Cardiac muscle cell (in vitro differentiated cells and primary cell): ENCODE results near the gene CFAP47. TPM values are rescaled to one million over a fixed set of nuclear protein-coding genes. Genes with fewer than 3 reads are reported as not detected.

Experiments used
- DNase-seq, 2 donors: peaks; one replicate each; pipeline versions ENCODE4 v3.0.0 to v3.0.0-alpha.2; 2010 to 2017; ENCODE audit warnings: low read depth in 1 of 2, low spot score in 1 of 2
- H3K27ac ChIP-seq: fragments of 200-600 bp; sonication (generic); 2 replicates; pipeline ENCODE4 v1.5.1; 2016
- H3K27me3 ChIP-seq: fragments of 200-600 bp; sonication (generic); 2 replicates; pipeline ENCODE4 v1.6.0; 2016; ENCODE audit warnings: control low read depth
- H3K36me3 ChIP-seq: fragments of 200-600 bp; sonication (generic); 2 replicates; pipeline ENCODE4 v1.5.1; 2016; ENCODE audit warnings: control low read depth
- H3K4me1 ChIP-seq: fragments of 200-600 bp; sonication (generic); 2 replicates; pipeline ENCODE4 v1.8.1; 2017; ENCODE audit warnings: low read depth, mild to moderate bottlenecking, mixed run types
- H3K4me3 ChIP-seq: fragments of 200-600 bp; sonication (generic); 2 replicates; pipeline ENCODE4 v1.5.1; 2016; ENCODE audit warnings: mild to moderate bottlenecking
- H3K9me3 ChIP-seq: fragments of 200-600 bp; sonication (generic); 2 replicates; pipeline ENCODE4 v1.5.1; 2017; ENCODE audit warnings: low read depth, mild to moderate bottlenecking, control low read depth
- polyA plus RNA-seq: library from polyadenylated mRNA; unstranded; fragments of >200 nt; fragmentation: Nextera tagmentation; extraction: Ambion mirVana; gene quantifications from 2 replicates; pipeline ENCODE4 v1.2.1, GENCODE V29; 2016
- total RNA-seq: library from RNA; depleted of rRNA; stranded (reverse); fragments of >200 nt; gene quantifications from 2 replicates; pipeline ENCODE4 v1.2.3, GENCODE V29; 2016
- TF ChIP-seq, protein P1 (sequence below): IDR thresholded peaks from 2 replicates; pipeline ENCODE4 v1.5.1; 2012; ENCODE audit warnings: low read depth, mild to moderate bottlenecking, low read length

CFAP47 gene
- total and polyA plus RNA-seq, 2 experiments from 2014 or later = 0.66 TPM; not detected in 1

DNA sequence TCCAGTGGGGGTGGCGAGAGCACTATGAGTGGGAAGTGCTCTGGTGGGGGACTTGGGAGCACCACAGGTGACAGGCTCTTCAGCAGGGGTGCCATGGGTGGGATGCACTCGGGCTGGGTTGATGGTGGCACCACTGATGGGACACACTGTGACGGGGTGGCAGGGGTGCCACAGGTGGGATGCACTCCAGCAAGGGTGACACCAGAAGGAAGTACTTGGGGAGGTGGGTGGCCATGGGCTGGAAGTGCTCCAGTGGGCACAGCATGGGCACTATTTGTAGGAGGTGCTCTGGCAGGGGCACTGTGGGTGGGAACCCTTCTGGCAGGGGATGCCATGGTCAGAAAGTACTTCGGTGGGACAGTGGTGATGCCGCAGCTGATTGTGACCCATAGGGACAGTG is 346.6 kb downstream of the CFAP47 start:
- DNase-seq = no peak
- H3K27me3 ChIP-seq = no peaks in the 10 kb centered on the region
- H3K4me1 ChIP-seq = no peaks in the 10 kb centered on the region
- H3K36me3 ChIP-seq = no peaks in the 10 kb centered on the region
- TF ChIP-seq, protein P1, sequence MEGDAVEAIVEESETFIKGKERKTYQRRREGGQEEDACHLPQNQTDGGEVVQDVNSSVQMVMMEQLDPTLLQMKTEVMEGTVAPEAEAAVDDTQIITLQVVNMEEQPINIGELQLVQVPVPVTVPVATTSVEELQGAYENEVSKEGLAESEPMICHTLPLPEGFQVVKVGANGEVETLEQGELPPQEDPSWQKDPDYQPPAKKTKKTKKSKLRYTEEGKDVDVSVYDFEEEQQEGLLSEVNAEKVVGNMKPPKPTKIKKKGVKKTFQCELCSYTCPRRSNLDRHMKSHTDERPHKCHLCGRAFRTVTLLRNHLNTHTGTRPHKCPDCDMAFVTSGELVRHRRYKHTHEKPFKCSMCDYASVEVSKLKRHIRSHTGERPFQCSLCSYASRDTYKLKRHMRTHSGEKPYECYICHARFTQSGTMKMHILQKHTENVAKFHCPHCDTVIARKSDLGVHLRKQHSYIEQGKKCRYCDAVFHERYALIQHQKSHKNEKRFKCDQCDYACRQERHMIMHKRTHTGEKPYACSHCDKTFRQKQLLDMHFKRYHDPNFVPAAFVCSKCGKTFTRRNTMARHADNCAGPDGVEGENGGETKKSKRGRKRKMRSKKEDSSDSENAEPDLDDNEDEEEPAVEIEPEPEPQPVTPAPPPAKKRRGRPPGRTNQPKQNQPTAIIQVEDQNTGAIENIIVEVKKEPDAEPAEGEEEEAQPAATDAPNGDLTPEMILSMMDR = no peak
- no peak overlapping the region for H3K4me3 ChIP-seq
- no peaks in the 10 kb centered on the region for H3K9me3 ChIP-seq
- no peak overlapping the region for H3K27ac ChIP-seq

DNA sequence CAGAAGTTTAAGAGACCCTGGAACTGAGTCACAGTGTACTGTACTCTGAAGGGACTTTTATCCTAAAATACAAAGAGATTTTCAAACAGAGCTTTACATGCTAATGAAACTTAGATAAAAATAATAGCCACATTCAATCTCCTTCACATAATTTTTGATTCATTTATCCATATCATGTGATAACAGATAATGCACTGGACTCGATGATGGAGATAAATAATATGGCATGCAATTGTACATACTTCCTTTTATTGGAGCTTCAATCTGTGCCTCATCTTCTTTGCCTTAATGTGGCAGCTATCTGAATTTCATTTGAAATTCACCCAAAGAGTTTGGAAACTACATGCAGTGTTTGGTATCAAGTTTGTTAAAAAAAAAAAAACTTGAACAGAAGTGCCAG is 390.6 kb downstream of the CFAP47 start:
- Histone ChIP-seq H3K27ac (no peak overlapping the region), H3K4me3 (no peak overlapping the region), H3K4me1 (no peaks in the 10 kb centered on the region), H3K36me3 (no peaks in the 10 kb centered on the region), H3K9me3 (no peaks in the 10 kb centered on the region), H3K27me3 (no peaks in the 10 kb centered on the region)
- no peak for DNase-seq
- TF ChIP-seq, protein P1 = no peak

DNA sequence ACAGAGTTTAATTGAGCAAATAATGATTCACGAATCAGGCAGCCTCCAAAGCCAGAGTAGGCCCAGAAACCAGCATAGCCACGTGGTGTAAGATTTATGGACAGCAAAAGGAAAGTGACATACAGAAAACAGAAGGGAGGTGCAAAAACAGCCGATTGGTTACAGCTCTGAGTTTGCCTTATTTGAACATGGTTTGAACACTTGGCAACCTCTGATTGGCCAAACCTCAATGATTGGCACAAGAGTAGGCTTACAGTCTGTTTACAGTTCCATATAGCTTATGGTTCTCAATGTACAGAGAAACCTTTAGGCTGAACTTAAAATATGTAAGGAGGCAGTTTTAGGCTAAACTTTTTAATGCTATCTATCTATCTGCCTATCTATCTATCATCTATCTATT is 394.8 kb downstream of the CFAP47 start:
- no peaks in the 10 kb centered on the region for H3K9me3 ChIP-seq
- H3K27ac ChIP-seq = no peak overlapping the region
- TF ChIP-seq, protein P1 = no peak
- H3K36me3 ChIP-seq = no peaks in the 10 kb centered on the region
- no peaks in the 10 kb centered on the region for H3K4me1 ChIP-seq
- H3K4me3 ChIP-seq = no peak overlapping the region
- DNase-seq = no peak
- H3K27me3 ChIP-seq = no peaks in the 10 kb centered on the region

DNA sequence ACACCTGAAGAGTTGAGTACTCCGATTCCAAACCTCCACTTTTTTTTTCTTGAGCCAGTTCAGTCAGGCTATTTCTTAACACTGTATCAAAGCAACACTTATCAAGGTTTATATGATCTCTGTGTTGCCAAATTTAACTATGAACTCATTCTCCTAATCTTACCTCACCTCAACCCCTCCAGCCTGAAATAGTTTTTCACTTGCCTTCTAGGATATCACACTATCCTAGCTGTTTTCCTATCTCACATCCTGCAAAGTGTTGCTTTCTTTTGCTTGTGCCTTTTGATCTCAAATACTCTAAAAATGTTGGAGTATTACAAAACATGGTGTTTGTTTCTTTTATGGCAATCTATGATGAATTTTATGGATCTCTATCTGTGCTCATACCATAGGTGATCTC is 415.0 kb downstream of the CFAP47 start:
- peak in 1 of 2 donors; percentile 39 for DNase-seq
- no peaks in the 10 kb centered on the region for H3K9me3 ChIP-seq
- H3K27ac ChIP-seq = peak overlapping the region; percentile 38
- TF ChIP-seq, protein P1 = no peak
- H3K27me3 ChIP-seq = no peaks in the 10 kb centered on the region
- no peaks in the 10 kb centered on the region for H3K36me3 ChIP-seq
- peaks cover 9% of the 10 kb centered on the region for H3K4me1 ChIP-seq
- H3K4me3 ChIP-seq = no peak overlapping the region

- no peak for DNase-seq
- Histone ChIP-seq H3K4me1 (peaks cover 9% of the 10 kb centered on the region), H3K27ac (no peak overlapping the region), H3K27me3 (no peaks in the 10 kb centered on the region), H3K4me3 (no peak overlapping the region), H3K9me3 (no peaks in the 10 kb centered on the region), H3K36me3 (no peaks in the 10 kb centered on the region)
- TF ChIP-seq, protein P1 = no peak
Observed at GRCh38 chrX:36336751-36337150, 417.2 kb downstream of the CFAP47 start.

DNA sequence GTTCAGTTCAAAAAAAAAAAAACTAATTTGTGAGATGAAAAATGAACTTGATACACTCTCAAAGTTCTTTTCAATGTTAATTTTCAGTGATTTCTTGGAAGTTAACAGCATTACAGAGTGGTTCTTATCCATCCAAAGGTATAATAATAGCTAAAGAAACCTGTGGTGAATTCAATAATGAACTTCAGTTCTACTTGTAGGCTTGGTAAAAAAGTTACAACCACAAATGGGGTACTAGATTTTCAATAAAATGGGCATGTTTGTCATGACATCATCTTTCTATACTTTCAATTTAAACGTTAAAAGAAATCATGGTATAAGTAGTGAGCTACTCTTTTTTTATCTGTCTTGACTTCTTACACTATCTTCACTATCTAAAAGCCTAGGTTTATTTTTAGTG is 424.8 kb downstream of the CFAP47 start:
- TF ChIP-seq, protein P1 = no peak
- H3K4me1 ChIP-seq = no peaks in the 10 kb centered on the region
- H3K9me3 ChIP-seq = no peaks in the 10 kb centered on the region
- H3K36me3 ChIP-seq = no peaks in the 10 kb centered on the region
- no peak overlapping the region for H3K27ac ChIP-seq
- no peak overlapping the region for H3K4me3 ChIP-seq
- DNase-seq = no peak
- H3K27me3 ChIP-seq = no peaks in the 10 kb centered on the region
